ENCODE data around the gene LGALS14. TPM values are rescaled to one million over a fixed set of nuclear protein-coding genes. Genes with fewer than 3 reads are reported as not detected.

LGALS14 gene
- total RNA-seq, 1 experiment from 2014 or later = not detected

DNA sequence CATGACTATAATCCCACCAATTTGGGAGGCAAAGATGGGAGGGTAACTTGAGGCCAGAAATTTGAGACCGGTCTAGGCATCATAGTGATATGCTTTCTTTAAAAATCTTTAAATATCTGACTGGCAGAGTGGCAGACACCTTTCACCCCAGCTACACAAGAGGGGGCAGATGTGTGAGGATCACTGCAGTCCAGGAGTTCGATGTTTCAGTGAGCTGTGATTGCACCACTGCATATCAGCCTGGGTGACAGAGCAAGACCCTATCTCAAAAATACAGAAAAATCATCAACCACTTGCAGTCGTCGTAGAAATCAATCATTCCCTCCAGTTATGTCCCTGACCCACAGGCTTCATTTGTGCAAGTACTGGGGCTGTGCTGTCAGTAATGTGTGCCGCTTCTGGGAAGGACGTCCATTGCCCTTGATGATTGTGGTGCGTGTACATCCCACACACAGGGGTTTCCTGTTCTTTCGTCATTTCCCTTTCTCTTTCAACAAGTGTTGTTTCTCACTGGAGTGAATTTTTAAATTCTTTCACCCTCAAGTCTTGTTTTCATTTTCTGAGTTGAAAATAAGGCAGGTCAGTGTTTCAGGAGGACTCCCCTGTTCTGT, 1.4 kb downstream of the LGALS14 start:
- DNase-seq (no peak), ATAC-seq (no peak)
- TF ChIP-seq, protein P1, sequence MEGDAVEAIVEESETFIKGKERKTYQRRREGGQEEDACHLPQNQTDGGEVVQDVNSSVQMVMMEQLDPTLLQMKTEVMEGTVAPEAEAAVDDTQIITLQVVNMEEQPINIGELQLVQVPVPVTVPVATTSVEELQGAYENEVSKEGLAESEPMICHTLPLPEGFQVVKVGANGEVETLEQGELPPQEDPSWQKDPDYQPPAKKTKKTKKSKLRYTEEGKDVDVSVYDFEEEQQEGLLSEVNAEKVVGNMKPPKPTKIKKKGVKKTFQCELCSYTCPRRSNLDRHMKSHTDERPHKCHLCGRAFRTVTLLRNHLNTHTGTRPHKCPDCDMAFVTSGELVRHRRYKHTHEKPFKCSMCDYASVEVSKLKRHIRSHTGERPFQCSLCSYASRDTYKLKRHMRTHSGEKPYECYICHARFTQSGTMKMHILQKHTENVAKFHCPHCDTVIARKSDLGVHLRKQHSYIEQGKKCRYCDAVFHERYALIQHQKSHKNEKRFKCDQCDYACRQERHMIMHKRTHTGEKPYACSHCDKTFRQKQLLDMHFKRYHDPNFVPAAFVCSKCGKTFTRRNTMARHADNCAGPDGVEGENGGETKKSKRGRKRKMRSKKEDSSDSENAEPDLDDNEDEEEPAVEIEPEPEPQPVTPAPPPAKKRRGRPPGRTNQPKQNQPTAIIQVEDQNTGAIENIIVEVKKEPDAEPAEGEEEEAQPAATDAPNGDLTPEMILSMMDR (conservative IDR thresholded peaks at IDR 0.05; ENCODE audit: low read depth, low read length) = no peak
- no peak for TF ChIP-seq EZH2phosphoT487 (IDR thresholded peaks at IDR 0.05; ENCODE audit: borderline replicate concordance, low read length)
- no peak for TF ChIP-seq EZH2 (IDR thresholded peaks at IDR 0.05; ENCODE audit: low read length, unreplicated experiment)
- Histone ChIP-seq H3K4me2 (ENCODE audit: low read length) (no peak overlapping the region), H3K36me3 (ENCODE audit: low read depth, low read length) (no peaks in the 10 kb centered on the region), H3K79me2 (ENCODE audit: low read length) (no peaks in the 10 kb centered on the region), H3K27me3 (ENCODE audit: low read length) (peaks cover 13% of the 10 kb centered on the region), H4K20me1 (ENCODE audit: low read length) (no peaks in the 10 kb centered on the region), H3K9me2 (replicated peaks; ENCODE audit: low read length) (no peaks in the 10 kb centered on the region), H3K4me3 (ENCODE audit: low read length) (no peak overlapping the region), H3K9me3 (ENCODE audit: low read length) (no peaks in the 10 kb centered on the region), H3K27ac (ENCODE audit: low read length) (no peak overlapping the region), H3K9ac (ENCODE audit: low read length) (no peak overlapping the region), H3K4me1 (ENCODE audit: insufficient read depth, low read length) (peaks cover 11% of the 10 kb centered on the region; the same call in 1 of the 2 replicates), H3F3A (ENCODE audit: low read length, unreplicated experiment) (no peaks in the 10 kb centered on the region), H2AFZ (ENCODE audit: low read length) (no peak overlapping the region)
- BruUV-seq (replicated peaks) = no TSS peak
- ChIA-PET POLR2A (ENCODE audit: unreplicated experiment) (no interaction called here), CTCF (no interaction called here)
- intact Hi-C loops (cut with micrococcal nuclease) = no loop called here

DNA sequence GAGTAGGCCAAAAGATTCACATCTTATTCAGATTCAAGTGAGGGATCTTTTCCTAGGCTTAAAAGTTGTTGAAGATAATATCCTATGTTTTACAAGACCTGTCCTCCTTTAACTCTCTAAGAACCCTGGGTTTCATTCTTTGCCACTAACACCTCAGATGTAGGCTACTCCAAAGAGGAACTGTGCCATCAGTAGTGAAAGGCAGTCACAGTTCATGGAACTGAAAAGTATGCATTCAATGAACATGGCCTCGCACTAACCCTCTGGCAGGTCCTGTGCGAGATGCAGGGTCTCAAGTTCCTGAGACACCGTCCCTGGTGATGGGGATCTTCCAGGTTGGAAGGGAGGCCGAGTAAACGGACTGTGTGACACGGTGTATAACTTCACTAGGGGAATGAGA, 4.3 kb downstream of the LGALS14 start:
- no peaks in the 10 kb centered on the region for H3K9me2 ChIP-seq (replicated peaks; ENCODE audit: low read length)
- H2AFZ ChIP-seq (ENCODE audit: low read length) = no peak overlapping the region
- ChIA-PET CTCF (no interaction called here), POLR2A (ENCODE audit: unreplicated experiment) (no interaction called here)
- intact Hi-C loops (cut with micrococcal nuclease) = no loop called here
- DNase-seq (no peak), ATAC-seq (no peak)
- H4K20me1 ChIP-seq (ENCODE audit: low read length) = no peaks in the 10 kb centered on the region
- H3K36me3 ChIP-seq (ENCODE audit: low read depth, low read length) = no peaks in the 10 kb centered on the region
- H3K27me3 ChIP-seq (ENCODE audit: low read length) = 0 out of 2 replicates have a peak, but pooled peaks cover 3% of the 10 kb centered on the region
- no TSS peak for BruUV-seq (replicated peaks)
- H3K4me1 ChIP-seq (ENCODE audit: insufficient read depth, low read length) = peaks cover 11% of the 10 kb centered on the region; the same call in 1 of the 2 replicates
- H3K4me3 ChIP-seq (ENCODE audit: low read length) = no peak overlapping the region
- no peak overlapping the region for H3K9ac ChIP-seq (ENCODE audit: low read length)
- no peaks in the 10 kb centered on the region for H3K79me2 ChIP-seq (ENCODE audit: low read length)
- H3K9me3 ChIP-seq (ENCODE audit: low read length) = no peaks in the 10 kb centered on the region
- H3K27ac ChIP-seq (ENCODE audit: low read length) = no peak overlapping the region
- TF ChIP-seq, protein P1 (conservative IDR thresholded peaks at IDR 0.05; ENCODE audit: low read depth, low read length) = no peak
- TF ChIP-seq EZH2phosphoT487 (IDR thresholded peaks at IDR 0.05; ENCODE audit: borderline replicate concordance, low read length) (no peak), EZH2 (IDR thresholded peaks at IDR 0.05; ENCODE audit: low read length, unreplicated experiment) (no peak)
- H3K4me2 ChIP-seq (ENCODE audit: low read length) = no peak overlapping the region
- H3F3A ChIP-seq (ENCODE audit: low read length, unreplicated experiment) = no peaks in the 10 kb centered on the region

DNA sequence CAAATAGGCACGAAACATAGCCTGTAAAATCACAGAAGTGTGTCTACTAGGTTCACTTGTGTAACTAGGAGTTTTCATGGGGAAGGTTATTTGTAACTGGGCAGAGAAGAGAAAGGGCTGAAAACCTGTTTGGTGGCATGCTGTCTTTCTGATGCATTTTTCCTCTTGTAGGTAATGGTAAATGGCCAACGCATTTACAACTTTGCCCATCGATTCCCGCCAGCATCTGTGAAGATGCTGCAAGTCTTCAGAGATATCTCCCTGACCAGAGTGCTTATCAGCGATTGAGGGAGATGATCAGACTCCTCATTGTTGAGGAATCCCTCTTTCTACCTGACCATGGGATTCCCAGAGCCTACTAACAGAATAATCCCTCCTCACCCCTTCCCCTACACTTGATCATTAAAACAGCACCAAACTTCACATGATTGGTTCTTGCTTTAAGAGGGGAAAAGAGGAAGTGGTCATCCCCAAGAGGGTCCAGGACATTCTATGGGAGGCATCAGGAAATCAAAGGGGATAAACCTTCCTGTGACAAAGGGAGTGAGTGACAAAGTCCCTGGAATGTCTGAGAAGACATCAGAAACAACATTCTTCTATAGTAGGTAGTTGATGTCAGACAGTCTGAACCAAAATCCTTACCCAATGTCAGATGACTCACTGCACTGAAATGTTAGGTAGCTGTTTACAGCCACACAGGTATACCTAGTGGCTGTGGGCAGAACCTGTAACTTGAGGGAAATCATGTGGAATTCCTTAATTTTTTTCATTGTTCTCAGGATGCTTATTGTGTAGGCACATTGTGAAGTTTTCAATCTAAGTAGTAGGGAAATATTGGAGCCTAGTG, 5.0 kb downstream of the LGALS14 start:
- DNase-seq (peak; percentile 70), ATAC-seq (no peak)
- ChIA-PET CTCF (no interaction called here), POLR2A (ENCODE audit: unreplicated experiment) (no interaction called here)
- Histone ChIP-seq H3K27me3 (ENCODE audit: low read length) (0 out of 2 replicates have a peak, but pooled peaks cover 3% of the 10 kb centered on the region), H3K4me1 (ENCODE audit: insufficient read depth, low read length) (peaks cover 11% of the 10 kb centered on the region; the same call in 1 of the 2 replicates), H2AFZ (ENCODE audit: low read length) (no peak overlapping the region), H3K36me3 (ENCODE audit: low read depth, low read length) (no peaks in the 10 kb centered on the region), H3K4me3 (ENCODE audit: low read length) (no peak overlapping the region), H4K20me1 (ENCODE audit: low read length) (no peaks in the 10 kb centered on the region), H3K9me3 (ENCODE audit: low read length) (no peaks in the 10 kb centered on the region), H3K4me2 (ENCODE audit: low read length) (no peak overlapping the region), H3K9ac (ENCODE audit: low read length) (no peak overlapping the region), H3K79me2 (ENCODE audit: low read length) (no peaks in the 10 kb centered on the region), H3F3A (ENCODE audit: low read length, unreplicated experiment) (no peaks in the 10 kb centered on the region), H3K9me2 (replicated peaks; ENCODE audit: low read length) (no peaks in the 10 kb centered on the region), H3K27ac (ENCODE audit: low read length) (no peak overlapping the region)
- TF ChIP-seq EZH2phosphoT487 (IDR thresholded peaks at IDR 0.05; ENCODE audit: borderline replicate concordance, low read length) (no peak), EZH2 (IDR thresholded peaks at IDR 0.05; ENCODE audit: low read length, unreplicated experiment) (no peak)
- TF ChIP-seq, protein P1 (conservative IDR thresholded peaks at IDR 0.05; ENCODE audit: low read depth, low read length) = no peak
- intact Hi-C loops (cut with micrococcal nuclease) = no loop called here
- BruUV-seq (replicated peaks) = no TSS peak

Data from PC-3 (cell line).